Measurements from ENCODE around the gene MGARP.

MGARP gene

GRCh38 chr4:139245590-139245989 is 34.4 kb downstream of the MGARP start:
- no peak for DNase-seq (ENCODE audit: low read depth in 2 of 3, low spot score in 1 of 3)

- no peak for DNase-seq (ENCODE audit: low read depth in 2 of 3, low spot score in 1 of 3)
Observed at GRCh38 chr4:139243448-139244365, 36.3 kb downstream of the MGARP start.

GRCh38 chr4:139242511-139243051 is 37.4 kb downstream of the MGARP start:
- DNase-seq (ENCODE audit: low read depth in 2 of 3, low spot score in 1 of 3) = no peak

GRCh38 chr4:139241784-139242151 is 38.3 kb downstream of the MGARP start:
- no peak for DNase-seq (ENCODE audit: low read depth in 2 of 3, low spot score in 1 of 3)

GRCh38 chr4:139241086-139241783 is 38.8 kb downstream of the MGARP start:
- no peak for DNase-seq (ENCODE audit: low read depth in 2 of 3, low spot score in 1 of 3)

GRCh38 chr4:139239127-139239772 is 40.8 kb downstream of the MGARP start:
- DNase-seq (ENCODE audit: low read depth in 2 of 3, low spot score in 1 of 3) = no peak

GRCh38 chr4:139234253-139234652 is 45.8 kb downstream of the MGARP start:
- DNase-seq (ENCODE audit: low read depth in 2 of 3, low spot score in 1 of 3) = no peak

- DNase-seq (ENCODE audit: low read depth in 2 of 3, low spot score in 1 of 3) = peak in 1 of 3 donors; percentile 11
Observed at GRCh38 chr4:139229534-139230039, 50.4 kb downstream of the MGARP start.

GRCh38 chr4:139227729-139228404 is 52.2 kb downstream of the MGARP start:
- DNase-seq (ENCODE audit: low read depth in 2 of 3, low spot score in 1 of 3) = no peak

GRCh38 chr4:139223682-139224317 is 56.2 kb downstream of the MGARP start:
- peak in 2 of 3 donors; percentile 15 to 20 for DNase-seq (ENCODE audit: low read depth in 2 of 3, low spot score in 1 of 3)

- DNase-seq (ENCODE audit: low read depth in 2 of 3, low spot score in 1 of 3) = no peak
Observed at GRCh38 chr4:139222215-139222614, 57.8 kb downstream of the MGARP start.

GRCh38 chr4:139221687-139222086 is 58.3 kb downstream of the MGARP start:
- no peak for DNase-seq (ENCODE audit: low read depth in 2 of 3, low spot score in 1 of 3)

GRCh38 chr4:139219450-139220055 is 60.5 kb downstream of the MGARP start:
- DNase-seq (ENCODE audit: low read depth in 2 of 3, low spot score in 1 of 3) = no peak

Data from stimulated activated CD4-positive, alpha-beta T cell treated with anti-CD3 and anti-CD28 coated beads, Interleukin-12 subunit alpha, Interleukin-12 subunit beta, amount 100 ng/mL, for 48 hours (primary cell).